ENCODE data around the gene ZNF182.

DNA sequence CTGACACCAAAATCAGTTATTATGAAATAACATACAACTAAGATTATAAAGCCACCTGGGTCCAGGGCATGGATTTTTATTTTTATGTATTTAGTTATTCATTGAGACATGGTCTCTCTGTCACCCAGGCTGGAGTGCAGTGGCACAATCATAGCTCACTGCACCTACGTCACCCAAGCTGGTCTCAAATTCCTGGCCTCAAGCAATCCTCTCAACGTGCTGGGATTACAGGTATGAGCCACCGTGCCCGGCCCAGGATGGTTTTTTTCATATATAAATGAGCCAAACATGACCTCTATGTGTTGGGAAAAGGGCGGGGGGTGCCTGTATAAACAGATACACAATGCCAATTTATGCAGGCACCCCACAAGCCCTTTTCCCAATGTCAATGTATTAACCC lies 43.1 kb upstream of the ZNF182 start:
- TF ChIP-seq POLR2A (IDR thresholded peaks at IDR 0.05) = no peak
- TF ChIP-seq, protein P1, sequence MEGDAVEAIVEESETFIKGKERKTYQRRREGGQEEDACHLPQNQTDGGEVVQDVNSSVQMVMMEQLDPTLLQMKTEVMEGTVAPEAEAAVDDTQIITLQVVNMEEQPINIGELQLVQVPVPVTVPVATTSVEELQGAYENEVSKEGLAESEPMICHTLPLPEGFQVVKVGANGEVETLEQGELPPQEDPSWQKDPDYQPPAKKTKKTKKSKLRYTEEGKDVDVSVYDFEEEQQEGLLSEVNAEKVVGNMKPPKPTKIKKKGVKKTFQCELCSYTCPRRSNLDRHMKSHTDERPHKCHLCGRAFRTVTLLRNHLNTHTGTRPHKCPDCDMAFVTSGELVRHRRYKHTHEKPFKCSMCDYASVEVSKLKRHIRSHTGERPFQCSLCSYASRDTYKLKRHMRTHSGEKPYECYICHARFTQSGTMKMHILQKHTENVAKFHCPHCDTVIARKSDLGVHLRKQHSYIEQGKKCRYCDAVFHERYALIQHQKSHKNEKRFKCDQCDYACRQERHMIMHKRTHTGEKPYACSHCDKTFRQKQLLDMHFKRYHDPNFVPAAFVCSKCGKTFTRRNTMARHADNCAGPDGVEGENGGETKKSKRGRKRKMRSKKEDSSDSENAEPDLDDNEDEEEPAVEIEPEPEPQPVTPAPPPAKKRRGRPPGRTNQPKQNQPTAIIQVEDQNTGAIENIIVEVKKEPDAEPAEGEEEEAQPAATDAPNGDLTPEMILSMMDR (IDR thresholded peaks at IDR 0.05) = no peak
